Right atrium auricular region (tissue), 2 donors: ENCODE data around the gene MIPOL1. TPM values are rescaled to one million over a fixed set of nuclear protein-coding genes. Genes with fewer than 3 reads are reported as not detected.

Experiments used
- DNase-seq: peaks from one replicate; pipeline ENCODE4 v3.0.0-alpha.2; 2019; ENCODE audit warnings: low spot score
- H3K27ac ChIP-seq, 2 donors: fragments of 200-600 bp; sonication (generic); 1 replicate in 1 of 2; 2 replicates in 1 of 2; pipeline ENCODE4 v1.5.1; 2016 to 2019
- H3K27me3 ChIP-seq, 2 donors: fragments of 200-600 bp; sonication (generic); one replicate each; pipeline versions ENCODE4 v1.5.1 to v1.6.0; 2017 to 2019
- H3K36me3 ChIP-seq: fragments of 200-600 bp; sonication (generic); one replicate; pipeline ENCODE4 v1.5.1; 2016
- H3K4me1 ChIP-seq, 2 donors: fragments of 200-600 bp; sonication (generic); one replicate each; pipeline versions ENCODE4 v1.5.1 to v1.6.0; 2017 to 2019
- H3K4me3 ChIP-seq, 2 donors: fragments of 200-600 bp; sonication (generic); 1 replicate in 1 of 2; 2 replicates in 1 of 2; pipeline ENCODE4 v1.5.1; 2017 to 2019; ENCODE audit warnings: mild to moderate bottlenecking in 1 of 2, moderate library complexity in 1 of 2
- H3K9me3 ChIP-seq, 2 donors: fragments of 200-600 bp; sonication (generic); one replicate each; pipeline ENCODE4 v1.5.1; 2019
- total RNA-seq, 2 donors: library from RNA; depleted of rRNA; stranded (reverse); fragments of >200 nt; gene quantifications; one replicate each; pipeline ENCODE4 v1.1.0, GENCODE V29; 2016
- TF ChIP-seq, protein P1 (sequence below), 2 donors: fragments of 200-600 bp; sonication (generic); IDR thresholded peaks; one replicate each; pipeline ENCODE4 v1.5.1; 2019; ENCODE audit warnings: antibody characterized with exemption in 2 of 2

The MIPOL1 gene
- total RNA-seq, 2 donors from 2014 or later = 4.9 to 6.2 TPM

GRCh38 chr14:37590428-37591139, 392.8 kb downstream of the MIPOL1 start:
- H3K27me3 ChIP-seq = peaks cover 71 to 92% of the 10 kb centered on the region in 2 donors
- peaks cover 0 to 33% of the 10 kb centered on the region in 2 donors for H3K4me1 ChIP-seq
- TF ChIP-seq, protein P1, sequence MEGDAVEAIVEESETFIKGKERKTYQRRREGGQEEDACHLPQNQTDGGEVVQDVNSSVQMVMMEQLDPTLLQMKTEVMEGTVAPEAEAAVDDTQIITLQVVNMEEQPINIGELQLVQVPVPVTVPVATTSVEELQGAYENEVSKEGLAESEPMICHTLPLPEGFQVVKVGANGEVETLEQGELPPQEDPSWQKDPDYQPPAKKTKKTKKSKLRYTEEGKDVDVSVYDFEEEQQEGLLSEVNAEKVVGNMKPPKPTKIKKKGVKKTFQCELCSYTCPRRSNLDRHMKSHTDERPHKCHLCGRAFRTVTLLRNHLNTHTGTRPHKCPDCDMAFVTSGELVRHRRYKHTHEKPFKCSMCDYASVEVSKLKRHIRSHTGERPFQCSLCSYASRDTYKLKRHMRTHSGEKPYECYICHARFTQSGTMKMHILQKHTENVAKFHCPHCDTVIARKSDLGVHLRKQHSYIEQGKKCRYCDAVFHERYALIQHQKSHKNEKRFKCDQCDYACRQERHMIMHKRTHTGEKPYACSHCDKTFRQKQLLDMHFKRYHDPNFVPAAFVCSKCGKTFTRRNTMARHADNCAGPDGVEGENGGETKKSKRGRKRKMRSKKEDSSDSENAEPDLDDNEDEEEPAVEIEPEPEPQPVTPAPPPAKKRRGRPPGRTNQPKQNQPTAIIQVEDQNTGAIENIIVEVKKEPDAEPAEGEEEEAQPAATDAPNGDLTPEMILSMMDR (IDR thresholded peaks at IDR 0.05) = no peak
- H3K36me3 ChIP-seq = no peaks in the 10 kb centered on the region
- no peak overlapping the region for H3K27ac ChIP-seq
- DNase-seq = no peak
- no peaks in the 10 kb centered on the region for H3K9me3 ChIP-seq
- H3K4me3 ChIP-seq = no peak overlapping the region

- peaks cover 0 to 41% of the 10 kb centered on the region in 2 donors for H3K4me1 ChIP-seq
- no peaks in the 10 kb centered on the region for H3K36me3 ChIP-seq
- no peak overlapping the region for H3K4me3 ChIP-seq
- peaks cover 71 to 91% of the 10 kb centered on the region in 2 donors for H3K27me3 ChIP-seq
- TF ChIP-seq, protein P1 (IDR thresholded peaks at IDR 0.05) = no peak
- DNase-seq = no peak
- H3K27ac ChIP-seq = no peak overlapping the region
- H3K9me3 ChIP-seq = peaks cover 0 to 4% of the 10 kb centered on the region in 2 donors
Measured at GRCh38 chr14:37591311-37591940, 393.7 kb downstream of the MIPOL1 start.

DNA sequence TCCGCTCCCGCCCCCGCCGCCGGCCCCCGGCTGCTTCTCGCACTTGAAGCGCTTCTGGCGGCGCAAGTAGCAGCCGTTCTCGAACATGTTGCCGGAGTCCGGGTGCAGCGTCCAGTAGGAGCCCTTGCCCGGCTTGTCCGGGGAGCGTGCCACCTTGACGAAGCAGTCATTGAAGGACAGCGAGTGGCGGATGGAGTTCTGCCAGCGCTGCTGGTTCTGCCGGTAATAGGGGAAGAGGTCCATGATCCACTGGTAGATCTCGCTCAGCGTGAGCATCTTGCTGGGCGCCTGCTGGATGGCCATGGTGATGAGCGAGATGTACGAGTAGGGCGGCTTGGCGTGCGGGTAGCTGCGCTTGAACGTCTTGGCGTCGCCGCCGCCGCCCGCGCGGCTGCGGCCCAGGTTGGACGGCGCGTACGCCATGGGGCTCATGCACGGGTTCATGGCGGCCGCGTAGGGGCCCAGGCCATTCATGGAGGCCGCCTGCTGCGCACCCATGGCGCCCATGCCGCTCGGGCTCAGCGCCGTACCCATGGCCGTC, 394.3 kb downstream of the MIPOL1 start:
- TF ChIP-seq, protein P1 (IDR thresholded peaks at IDR 0.05) = no peak
- Histone ChIP-seq H3K27ac (no peak overlapping the region), H3K9me3 (peaks cover 0 to 5% of the 10 kb centered on the region in 2 donors), H3K4me1 (peaks cover 0 to 41% of the 10 kb centered on the region in 2 donors), H3K27me3 (peaks cover 69 to 95% of the 10 kb centered on the region in 2 donors), H3K4me3 (no peak overlapping the region), H3K36me3 (no peaks in the 10 kb centered on the region)
- DNase-seq = no peak

GRCh38 chr14:37592482-37593408, 395.0 kb downstream of the MIPOL1 start:
- Histone ChIP-seq H3K36me3 (no peaks in the 10 kb centered on the region), H3K4me1 (peaks cover 0 to 40% of the 10 kb centered on the region in 2 donors), H3K4me3 (no peak overlapping the region), H3K27me3 (peaks cover 70 to 95% of the 10 kb centered on the region in 2 donors), H3K9me3 (peaks cover 0 to 5% of the 10 kb centered on the region in 2 donors), H3K27ac (no peak overlapping the region)
- TF ChIP-seq, protein P1 (IDR thresholded peaks at IDR 0.05) = no peak
- DNase-seq = no peak

- TF ChIP-seq, protein P1 (IDR thresholded peaks at IDR 0.05) = no peak
- Histone ChIP-seq H3K9me3 (peaks cover 0 to 5% of the 10 kb centered on the region in 2 donors), H3K4me1 (peaks cover 0 to 42% of the 10 kb centered on the region in 2 donors), H3K4me3 (no peak overlapping the region), H3K36me3 (no peaks in the 10 kb centered on the region), H3K27ac (no peak overlapping the region), H3K27me3 (peaks cover 70 to 94% of the 10 kb centered on the region in 2 donors)
- DNase-seq = no peak
Measured at GRCh38 chr14:37593511-37594237, 395.9 kb downstream of the MIPOL1 start.
